ENCODE data around the gene SLC25A44.
A peak's percentile ranks its signal among the peaks of the same experiment; 100 is the strongest.

The SLC25A44 gene

GRCh38 chr1:156193488-156194299 is at the start of gene SLC25A44:
TSS of gene SLC25A44 (plus strand) at chr1:156194104. CDS start at chr1:156199848, 5,744 bp downstream.
- DNase-seq = peak; percentile 95

GRCh38 chr1:156144742-156145141 is 49.2 kb upstream of the SLC25A44 start:
- no peak for DNase-seq

GRCh38 chr1:156145650-156146019 is 48.3 kb upstream of the SLC25A44 start:
- no peak for DNase-seq

- no peak for DNase-seq
Observed at GRCh38 chr1:156146020-156146768, 47.7 kb upstream of the SLC25A44 start.

- DNase-seq = no peak
Observed at GRCh38 chr1:156146769-156147405, 47.0 kb upstream of the SLC25A44 start.

GRCh38 chr1:156148216-156148615 is 45.7 kb upstream of the SLC25A44 start:
- DNase-seq = no peak

- DNase-seq = no peak
Observed at GRCh38 chr1:156149374-156150332, 44.3 kb upstream of the SLC25A44 start.

GRCh38 chr1:156150333-156151011 is 43.4 kb upstream of the SLC25A44 start:
- DNase-seq = no peak

- DNase-seq = no peak
Observed at GRCh38 chr1:156151093-156151688, 42.7 kb upstream of the SLC25A44 start.

- DNase-seq = no peak
Observed at GRCh38 chr1:156152628-156153027, 41.3 kb upstream of the SLC25A44 start.

- no peak for DNase-seq
Observed at GRCh38 chr1:156153362-156153761, 40.5 kb upstream of the SLC25A44 start, which contains the start of gene SEMA4A. TSS of gene SEMA4A (plus strand) at chr1:156153585. CDS start at chr1:156154579, 994 bp downstream.

- DNase-seq = no peak
Observed at GRCh38 chr1:156154317-156154749, 39.6 kb upstream of the SLC25A44 start.

GRCh38 chr1:156155756-156156510 is 38.0 kb upstream of the SLC25A44 start:
- DNase-seq = no peak

- no peak for DNase-seq
Observed at GRCh38 chr1:156157506-156157905, 36.4 kb upstream of the SLC25A44 start.

- DNase-seq = no peak
Observed at GRCh38 chr1:156157966-156158365, 35.9 kb upstream of the SLC25A44 start.

- no peak for DNase-seq
Observed at GRCh38 chr1:156160000-156160742, 33.7 kb upstream of the SLC25A44 start.

- peak; percentile 65 for DNase-seq
Observed at GRCh38 chr1:156160743-156161171, 33.1 kb upstream of the SLC25A44 start.

GRCh38 chr1:156162430-156163037 is 31.4 kb upstream of the SLC25A44 start:
- DNase-seq = no peak

GRCh38 chr1:156163712-156164111 is 30.2 kb upstream of the SLC25A44 start:
- DNase-seq = no peak
